Ascending aorta (tissue), 2 donors: ENCODE measurements around the gene HPGD. TPM values are rescaled to one million over a fixed set of nuclear protein-coding genes. Genes with fewer than 3 reads are reported as not detected.

Experiments
- DNase-seq, 2 donors: peaks; one replicate each; pipeline ENCODE4 v3.0.0-alpha.2; 2019; ENCODE audit warnings: low spot score in 2 of 2
- H3K27ac ChIP-seq, 2 donors: fragments of 200-600 bp; sonication (generic); one replicate each; pipeline ENCODE4 v1.5.1; 2016 to 2017; ENCODE audit warnings: mild to moderate bottlenecking in 1 of 2
- H3K27me3 ChIP-seq: fragments of 200-600 bp; sonication (generic); one replicate; pipeline ENCODE4 v1.5.1; 2017
- H3K36me3 ChIP-seq, 2 donors: fragments of 200-600 bp; sonication (generic); one replicate each; pipeline ENCODE4 v1.5.1; 2016
- H3K4me1 ChIP-seq, 2 donors: fragments of 200-600 bp; sonication (generic); one replicate each; pipeline ENCODE4 v1.5.1; 2016 to 2017; ENCODE audit warnings: mild to moderate bottlenecking in 1 of 2
- H3K4me3 ChIP-seq, 2 donors: fragments of 200-600 bp; sonication (generic); one replicate each; pipeline ENCODE4 v1.5.1; 2016 to 2017; ENCODE audit warnings: mild to moderate bottlenecking in 1 of 2
- H3K9me3 ChIP-seq, 2 donors: fragments of 200-600 bp; sonication (generic); one replicate each; pipeline ENCODE4 v1.5.1; 2016
- intact Hi-C: fragments of 100-400 bp; cut with DNase I; formaldehyde crosslinking; loops from one replicate; pipeline ENCODE4 v1.15.1; 2023
- total RNA-seq: library from RNA; depleted of rRNA; stranded (reverse); fragments of >200 nt; gene quantifications from one replicate; pipeline ENCODE4 v1.1.0, GENCODE V29; 2016
- TF ChIP-seq, protein P1 (sequence below), 3 experiments: fragments of 200-600 bp in 2 of 3; fragments of 450-650 bp in 1 of 3; sonication (generic) in 2 of 3; IDR thresholded peaks; one replicate each; pipeline ENCODE4 v1.5.1; 2016 to 2019; ENCODE audit warnings: antibody characterized with exemption in 3 of 3, mild to moderate bottlenecking in 1 of 3, moderate library complexity in 1 of 3

The HPGD gene
- 4.2 TPM for total RNA-seq

- Histone ChIP-seq H3K27me3 (no peaks in the 10 kb centered on the region), H3K4me3 (peak within 1 kb of the TSS; percentile 45 to 78), H3K36me3 (no peaks in the 10 kb centered on the region), H3K4me1 (peaks cover 0 to 5% of the 10 kb centered on the region in 2 donors), H3K27ac (no peak within 1 kb of the TSS), H3K9me3 (no peaks in the 10 kb centered on the region)
- DNase-seq: peak; percentile 13 to 68
- TF ChIP-seq, protein P1, sequence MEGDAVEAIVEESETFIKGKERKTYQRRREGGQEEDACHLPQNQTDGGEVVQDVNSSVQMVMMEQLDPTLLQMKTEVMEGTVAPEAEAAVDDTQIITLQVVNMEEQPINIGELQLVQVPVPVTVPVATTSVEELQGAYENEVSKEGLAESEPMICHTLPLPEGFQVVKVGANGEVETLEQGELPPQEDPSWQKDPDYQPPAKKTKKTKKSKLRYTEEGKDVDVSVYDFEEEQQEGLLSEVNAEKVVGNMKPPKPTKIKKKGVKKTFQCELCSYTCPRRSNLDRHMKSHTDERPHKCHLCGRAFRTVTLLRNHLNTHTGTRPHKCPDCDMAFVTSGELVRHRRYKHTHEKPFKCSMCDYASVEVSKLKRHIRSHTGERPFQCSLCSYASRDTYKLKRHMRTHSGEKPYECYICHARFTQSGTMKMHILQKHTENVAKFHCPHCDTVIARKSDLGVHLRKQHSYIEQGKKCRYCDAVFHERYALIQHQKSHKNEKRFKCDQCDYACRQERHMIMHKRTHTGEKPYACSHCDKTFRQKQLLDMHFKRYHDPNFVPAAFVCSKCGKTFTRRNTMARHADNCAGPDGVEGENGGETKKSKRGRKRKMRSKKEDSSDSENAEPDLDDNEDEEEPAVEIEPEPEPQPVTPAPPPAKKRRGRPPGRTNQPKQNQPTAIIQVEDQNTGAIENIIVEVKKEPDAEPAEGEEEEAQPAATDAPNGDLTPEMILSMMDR (IDR thresholded peaks at IDR 0.05): no peak
- intact Hi-C loops: no loop called here
Observed at GRCh38 chr4:174522183-174523024, at the start of gene HPGD. TSS of gene HPGD (minus strand) at chr4:174522488. CDS start at chr4:174522451, 37 bp downstream.

GRCh38 chr4:174564529-174564928 is 42.2 kb upstream of the HPGD start:
- no peak for DNase-seq
- H3K4me1 ChIP-seq: no peaks in the 10 kb centered on the region
- no peaks in the 10 kb centered on the region for H3K9me3 ChIP-seq
- intact Hi-C loops: no loop called here
- no peaks in the 10 kb centered on the region for H3K36me3 ChIP-seq
- no peak overlapping the region for H3K27ac ChIP-seq
- no peak overlapping the region for H3K4me3 ChIP-seq
- TF ChIP-seq, protein P1 (IDR thresholded peaks at IDR 0.05): no peak
- no peaks in the 10 kb centered on the region for H3K27me3 ChIP-seq

GRCh38 chr4:174563399-174563798 is 41.1 kb upstream of the HPGD start:
- intact Hi-C loops: no loop called here
- H3K9me3 ChIP-seq: no peaks in the 10 kb centered on the region
- no peak overlapping the region for H3K4me3 ChIP-seq
- H3K27ac ChIP-seq: no peak overlapping the region
- H3K27me3 ChIP-seq: no peaks in the 10 kb centered on the region
- TF ChIP-seq, protein P1 (IDR thresholded peaks at IDR 0.05): no peak
- H3K36me3 ChIP-seq: no peaks in the 10 kb centered on the region
- DNase-seq: no peak
- H3K4me1 ChIP-seq: no peaks in the 10 kb centered on the region

DNA sequence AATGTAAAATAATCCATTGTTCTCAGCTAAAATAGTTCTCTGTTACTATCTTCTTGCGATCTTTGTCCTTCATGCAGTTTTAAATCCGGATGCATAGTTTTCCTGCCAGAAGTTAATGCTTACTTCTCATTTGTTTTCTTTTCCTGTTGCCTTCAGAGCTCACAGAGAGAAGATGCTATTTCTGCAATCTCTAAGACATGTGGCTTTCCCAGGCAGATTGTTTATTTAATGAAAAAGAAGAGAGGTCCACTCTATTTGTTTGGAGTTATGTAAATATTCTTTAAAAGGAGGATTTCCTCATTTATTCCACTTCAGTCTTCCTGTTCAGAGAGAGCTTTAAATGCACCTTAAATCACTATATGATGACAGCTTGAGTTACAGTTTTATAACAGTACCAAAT is 39.3 kb upstream of the HPGD start:
- no peak for DNase-seq
- no peak overlapping the region for H3K4me3 ChIP-seq
- TF ChIP-seq, protein P1 (IDR thresholded peaks at IDR 0.05): no peak
- no peaks in the 10 kb centered on the region for H3K36me3 ChIP-seq
- intact Hi-C loops: no loop called here
- H3K27ac ChIP-seq: no peak overlapping the region
- H3K4me1 ChIP-seq: no peaks in the 10 kb centered on the region
- H3K27me3 ChIP-seq: no peaks in the 10 kb centered on the region
- H3K9me3 ChIP-seq: no peaks in the 10 kb centered on the region

GRCh38 chr4:174559894-174560293 is 37.6 kb upstream of the HPGD start:
- Histone ChIP-seq H3K27ac (no peak overlapping the region), H3K36me3 (no peaks in the 10 kb centered on the region), H3K4me3 (no peak overlapping the region), H3K4me1 (no peaks in the 10 kb centered on the region), H3K27me3 (no peaks in the 10 kb centered on the region), H3K9me3 (no peaks in the 10 kb centered on the region)
- DNase-seq: no peak
- TF ChIP-seq, protein P1 (IDR thresholded peaks at IDR 0.05): no peak
- intact Hi-C loops: no loop called here
